NB4 (cell line): Measurements from ENCODE around the gene PITPNC1.

Experiments used
- CTCF ChIP-seq: IDR thresholded peaks from one replicate; pipeline ENCODE4 v1.5.1; 2012; ENCODE audit warnings: low read depth, low read length
- POLR2A ChIP-seq: IDR thresholded peaks from 2 replicates; pipeline ENCODE4 v1.6.1; 2011; ENCODE audit warnings: mild to moderate bottlenecking; ENCODE audit not compliant: insufficient read length; ENCODE audit errors: extremely low read depth

- TF ChIP-seq CTCF (no peak), POLR2A (no peak)
These were observed 352.8 kb downstream of the PITPNC1 start for GRCh38 chr17:67729903-67730302.
